Subcutaneous abdominal adipose tissue (tissue), 5 donors: ENCODE measurements around the gene FPR1.
"Not testable (repeated sequence)": the region's sequence is repeated elsewhere in the genome, so short reads cannot be mapped to it uniquely, and the experiment has no call there.

Experiments
- H3K27ac ChIP-seq: one replicate; pipeline ENCODE4 v1.7.0; 2013; ENCODE audit warnings: low read depth, mild to moderate bottlenecking, inconsistent platforms, low read length, moderate library complexity
- H3K27me3 ChIP-seq, 5 donors: one replicate each; pipeline ENCODE4 v1.7.0; 2013; ENCODE audit warnings: low read length in 5 of 5, inconsistent platforms in 1 of 5; ENCODE audit not compliant: control insufficient read depth in 5 of 5, insufficient read depth in 4 of 5
- H3K36me3 ChIP-seq, 5 donors: one replicate each; pipeline ENCODE4 v1.7.0; 2013; ENCODE audit warnings: low read length in 5 of 5; ENCODE audit not compliant: control insufficient read depth in 5 of 5, insufficient read depth in 5 of 5
- H3K4me1 ChIP-seq, 5 donors: one replicate each; pipeline ENCODE4 v1.7.0; 2013; ENCODE audit warnings: low read length in 5 of 5, mild to moderate bottlenecking in 3 of 5, moderate library complexity in 1 of 5; ENCODE audit not compliant: control insufficient read depth in 5 of 5, insufficient read depth in 5 of 5
- H3K4me3 ChIP-seq, 5 donors: one replicate each; pipeline ENCODE4 v1.7.0; 2013; ENCODE audit warnings: low read length in 5 of 5, low read depth in 1 of 5
- H3K9ac ChIP-seq, 5 donors: one replicate each; pipeline ENCODE4 v1.7.0; 2013; ENCODE audit warnings: low read length in 5 of 5, mild to moderate bottlenecking in 4 of 5, moderate library complexity in 3 of 5
- H3K9me3 ChIP-seq, 5 donors: one replicate each; pipeline ENCODE4 v1.7.0; 2013; ENCODE audit warnings: low read length in 5 of 5; ENCODE audit not compliant: control insufficient read depth in 5 of 5
- donor health status: healthy.
- donor health status: healthy.
- donor health status: healthy.
- donor health status: healthy.
- donor health status: healthy.

Gene FPR1

DNA sequence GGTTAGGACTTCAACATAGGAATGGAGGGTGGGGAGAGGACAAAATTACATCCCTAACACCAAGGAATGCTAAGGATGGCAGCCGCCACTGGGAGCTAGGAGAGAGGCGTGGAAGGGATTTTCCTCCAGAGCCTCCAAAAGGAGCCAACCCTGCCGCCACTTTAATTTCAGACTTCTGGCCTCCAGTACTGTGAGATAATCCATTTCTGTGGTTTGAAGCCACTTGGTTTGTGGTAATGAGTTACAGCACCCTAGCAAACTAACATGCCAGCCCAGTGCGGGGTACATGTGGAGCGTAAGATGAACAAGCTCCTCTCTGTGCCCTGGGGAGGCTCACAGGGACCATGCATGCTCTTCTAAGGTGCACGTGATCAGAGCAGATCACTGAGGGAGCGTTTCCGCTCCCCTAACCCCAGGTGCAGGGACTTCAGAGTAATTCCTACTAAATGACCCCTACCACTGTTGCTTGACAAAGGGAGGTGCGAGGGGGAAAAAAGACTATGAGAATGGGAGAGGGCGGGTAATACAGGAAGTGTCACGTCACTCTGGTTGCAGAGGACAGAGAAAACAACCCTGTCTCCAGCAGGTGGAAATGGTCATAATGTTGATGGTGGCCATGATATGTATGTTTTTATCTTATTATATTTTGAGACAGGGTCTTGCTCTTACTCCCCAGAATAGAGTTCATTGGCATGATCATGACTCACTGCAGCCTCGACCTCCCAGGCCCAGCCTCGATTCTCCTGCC, 12.0 kb downstream of the FPR1 start:
- H3K9ac ChIP-seq, result no peak overlapping the region
- peaks cover 0 to 6% (median 0%) of the 10 kb centered on the region in 5 donors for H3K4me1 ChIP-seq
- H3K4me3 ChIP-seq, result no peak overlapping the region
- H3K27me3 ChIP-seq, result peaks cover 4 to 18% (median 11%) of the 10 kb centered on the region in 5 donors
- no peaks in the 10 kb centered on the region for H3K36me3 ChIP-seq
- H3K27ac ChIP-seq, result no peak overlapping the region
- H3K9me3 ChIP-seq, result no peaks in the 10 kb centered on the region

DNA sequence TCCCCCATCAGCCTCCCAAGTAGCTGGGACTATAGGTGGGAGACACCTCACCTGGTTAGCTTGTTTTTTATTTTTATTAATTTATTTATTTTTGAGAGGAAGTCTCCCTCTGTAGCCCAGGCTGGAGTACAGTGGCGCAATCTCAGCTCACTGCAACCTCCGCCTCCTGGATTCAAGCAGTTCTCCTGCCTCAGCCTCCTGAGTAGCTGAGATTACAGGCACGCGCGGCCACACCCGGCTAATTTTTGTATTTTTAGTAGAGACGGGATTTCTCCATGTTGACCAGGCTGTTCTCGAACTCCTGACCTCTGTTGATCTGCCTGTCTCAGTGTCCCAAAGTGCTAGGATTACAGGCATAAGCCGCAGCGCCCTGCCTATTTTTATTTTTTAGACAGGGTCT, 13.2 kb downstream of the FPR1 start:
- not testable (repeated sequence) for H3K9ac ChIP-seq, H3K4me1 ChIP-seq

DNA sequence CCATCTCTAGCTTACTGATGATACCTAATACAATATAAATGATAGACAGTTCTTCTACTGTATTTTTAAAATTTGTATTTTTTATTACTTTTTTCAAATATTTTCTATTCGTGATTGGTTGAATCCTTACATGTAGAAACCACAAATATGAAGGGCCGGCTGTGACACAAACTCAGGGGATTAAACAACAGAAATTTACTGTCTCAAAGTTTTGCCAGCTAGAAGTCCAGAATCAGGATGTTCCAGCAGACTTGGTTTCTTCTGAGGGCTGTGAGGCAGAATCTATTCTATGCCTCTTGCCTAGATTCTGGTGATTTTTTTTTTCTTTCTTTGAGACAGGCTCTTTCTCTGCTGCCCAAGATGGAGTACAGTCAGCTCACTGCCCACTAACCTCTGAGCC, 13.8 kb downstream of the FPR1 start:
- no peaks in the 10 kb centered on the region for H3K36me3 ChIP-seq
- H3K27me3 ChIP-seq, result peaks cover 4 to 18% (median 14%) of the 10 kb centered on the region in 5 donors
- H3K4me3 ChIP-seq, result no peak overlapping the region
- no peak overlapping the region for H3K9ac ChIP-seq
- peaks cover 0 to 6% (median 0%) of the 10 kb centered on the region in 5 donors for H3K4me1 ChIP-seq
- H3K9me3 ChIP-seq, result no peaks in the 10 kb centered on the region
- H3K27ac ChIP-seq, result no peak overlapping the region

More for the DNA sequence above, 13.2 kb downstream of the FPR1 start:
- H3K27ac ChIP-seq, H3K9me3 ChIP-seq, H3K36me3 ChIP-seq, H3K4me3 ChIP-seq: not testable (repeated sequence)
- H3K27me3 ChIP-seq, result peaks cover 4 to 18% (median 11%) of the 10 kb centered on the region in 5 donors

DNA sequence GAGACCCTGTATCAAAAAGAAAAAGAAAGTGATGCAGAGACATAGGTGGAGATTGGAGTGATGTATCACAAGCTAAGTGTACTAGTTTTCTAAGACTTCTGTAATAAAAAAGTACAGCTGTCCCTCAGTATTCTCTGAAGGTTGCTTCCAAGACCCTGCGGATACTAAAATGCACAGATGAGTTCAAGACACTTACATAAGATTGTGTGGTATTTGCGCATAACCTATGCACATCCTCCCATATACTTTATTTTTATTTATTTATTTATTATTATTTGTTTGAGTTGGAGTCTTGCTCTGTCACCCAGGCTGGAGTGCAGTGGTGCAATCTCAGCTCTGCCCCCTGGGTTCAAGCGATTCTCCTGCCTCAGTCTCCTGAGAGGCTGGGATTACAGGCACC, 14.3 kb downstream of the FPR1 start:
- peaks cover 4 to 20% (median 16%) of the 10 kb centered on the region in 5 donors for H3K27me3 ChIP-seq
- no peaks in the 10 kb centered on the region for H3K36me3 ChIP-seq
- no peak overlapping the region for H3K9ac ChIP-seq

DNA sequence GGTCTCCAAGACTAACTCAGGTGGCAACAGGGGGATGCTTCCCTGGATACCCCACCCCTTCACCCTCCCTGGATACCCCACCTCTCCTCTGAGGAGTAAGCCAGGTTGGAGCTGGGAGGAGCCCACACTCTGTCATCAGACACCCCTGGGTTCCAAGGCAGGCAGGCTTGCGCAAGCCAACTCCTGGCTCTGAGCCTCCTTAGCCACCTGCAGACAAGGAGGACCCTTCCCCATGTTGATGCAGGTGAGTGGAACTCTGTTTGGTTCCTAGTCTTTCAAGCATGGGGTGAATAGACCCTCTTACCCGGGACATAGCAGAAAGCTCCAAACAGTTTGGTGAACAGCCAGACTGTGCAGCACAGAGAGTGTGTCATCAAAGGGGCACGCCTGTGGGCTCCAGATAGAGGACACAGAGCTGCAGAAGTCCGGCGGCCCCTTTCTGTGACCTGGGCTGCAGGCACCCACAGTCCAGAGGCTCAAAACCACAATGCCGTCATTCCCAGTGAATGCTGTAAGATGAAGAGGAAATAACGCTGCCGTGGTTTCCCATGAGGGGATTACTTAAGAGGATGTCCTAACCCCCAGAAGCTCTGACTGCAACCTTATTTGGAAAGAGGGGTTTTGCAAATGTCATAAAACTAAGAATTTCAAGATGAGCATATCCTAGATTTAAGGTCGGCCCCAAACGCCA, 15.8 kb downstream of the FPR1 start:
- Histone ChIP-seq H3K9me3 (no peaks in the 10 kb centered on the region), H3K27me3 (peaks cover 4 to 24% (median 15%) of the 10 kb centered on the region in 5 donors), H3K27ac (no peak overlapping the region)

More for the DNA sequence above, 14.3 kb downstream of the FPR1 start:
- Histone ChIP-seq H3K4me1 (peaks cover 0 to 6% (median 0%) of the 10 kb centered on the region in 5 donors), H3K27ac (no peak overlapping the region), H3K4me3 (no peak overlapping the region), H3K9me3 (no peaks in the 10 kb centered on the region)

DNA sequence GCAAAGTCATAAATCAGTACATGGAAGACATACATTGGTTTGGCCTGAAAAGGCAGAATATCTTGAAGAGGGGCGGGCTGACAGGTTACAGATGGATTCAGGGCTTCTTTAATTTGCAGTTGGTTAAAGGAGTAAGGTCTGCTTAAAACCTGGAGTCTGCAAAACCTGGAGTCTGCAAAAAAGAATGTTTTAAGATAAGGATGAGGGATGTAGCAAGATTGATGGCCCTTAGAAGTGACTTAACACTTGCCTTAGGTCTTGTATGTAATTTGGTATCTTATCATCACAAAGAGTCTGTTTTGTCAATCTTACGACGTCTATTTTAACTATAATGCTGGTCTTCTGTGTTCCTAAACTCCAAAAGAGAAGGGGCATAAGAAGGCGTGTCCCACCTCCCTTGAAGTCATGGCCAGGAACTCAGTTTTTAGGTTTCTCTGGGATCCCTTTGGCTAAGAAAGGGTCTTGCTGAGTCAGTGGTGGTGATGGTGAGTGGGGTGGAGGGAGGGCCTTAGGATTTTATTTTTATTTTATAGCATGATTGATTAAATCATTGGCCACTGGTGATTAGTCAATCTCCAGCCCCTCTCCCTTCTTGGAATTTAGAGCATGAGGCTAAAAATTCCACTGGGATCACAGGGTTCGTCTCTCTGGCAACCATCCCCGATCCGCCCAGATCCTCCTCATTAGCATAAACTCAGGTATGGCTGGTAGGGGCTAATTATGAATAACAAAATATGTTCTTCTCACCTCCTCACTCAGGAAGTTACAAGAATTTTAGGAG, 17.7 kb downstream of the FPR1 start:
- Histone ChIP-seq H3K4me1 (peaks cover 0 to 6% (median 0%) of the 10 kb centered on the region in 5 donors), H3K27ac (no peak overlapping the region), H3K9me3 (no peaks in the 10 kb centered on the region), H3K4me3 (no peak overlapping the region), H3K9ac (no peak overlapping the region), H3K27me3 (peaks cover 4 to 23% (median 13%) of the 10 kb centered on the region in 5 donors), H3K36me3 (no peaks in the 10 kb centered on the region)

More for the DNA sequence above, 15.8 kb downstream of the FPR1 start:
- H3K4me3 ChIP-seq, result no peak overlapping the region
- H3K9ac ChIP-seq, result no peak overlapping the region
- H3K4me1 ChIP-seq, result peaks cover 0 to 6% (median 0%) of the 10 kb centered on the region in 5 donors
- H3K36me3 ChIP-seq, result no peaks in the 10 kb centered on the region

DNA sequence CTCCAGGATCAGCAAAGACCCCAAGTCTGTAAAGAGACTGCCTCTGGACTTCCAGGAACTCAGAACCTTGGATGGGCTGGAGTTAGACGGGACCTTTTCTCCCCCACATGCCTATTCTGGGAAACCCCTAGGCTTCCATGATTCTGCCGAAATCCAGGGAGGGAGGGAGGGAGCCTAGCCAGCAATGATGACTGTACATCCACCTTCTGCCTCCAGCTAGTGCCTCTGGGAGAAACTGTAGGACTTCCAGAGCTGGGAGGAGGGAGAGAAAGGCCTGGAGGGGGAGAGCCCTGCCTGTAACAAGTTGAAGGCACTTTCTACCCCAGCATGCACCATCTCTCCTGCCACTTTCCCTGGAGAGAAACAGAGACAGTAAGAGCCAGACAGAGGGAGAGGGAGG, 21.9 kb downstream of the FPR1 start:
- Histone ChIP-seq H3K4me1 (no peaks in the 10 kb centered on the region), H3K4me3 (no peak overlapping the region), H3K9ac (no peak overlapping the region), H3K27me3 (peaks cover 13 to 46% (median 35%) of the 10 kb centered on the region in 5 donors), H3K36me3 (no peaks in the 10 kb centered on the region), H3K27ac (no peak overlapping the region), H3K9me3 (no peaks in the 10 kb centered on the region)

DNA sequence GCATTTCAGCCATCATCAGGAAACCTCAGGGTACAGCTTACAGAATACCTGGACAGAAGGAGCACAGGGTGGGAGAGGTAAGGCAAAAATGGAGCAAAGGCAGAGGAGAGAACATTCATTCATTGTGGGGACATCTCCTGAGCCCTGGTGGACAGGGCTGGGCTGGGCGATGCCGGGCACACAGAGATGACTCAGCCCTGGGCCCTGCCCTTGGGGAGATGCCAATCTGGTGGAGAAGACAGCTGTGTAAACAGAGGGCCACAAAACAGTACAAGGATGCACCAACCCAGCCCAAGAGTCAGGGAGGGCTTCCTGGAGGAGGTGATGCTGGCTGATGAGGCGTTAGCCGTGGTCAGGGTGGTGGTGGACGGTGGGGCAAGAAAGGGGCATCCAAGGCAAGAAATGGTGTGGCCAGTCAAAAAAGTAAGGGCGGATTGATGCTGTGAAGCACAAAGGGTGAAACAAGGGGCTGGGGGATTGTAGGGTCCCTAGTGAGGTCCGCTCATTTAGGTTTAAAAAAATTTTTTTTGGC, 24.3 kb downstream of the FPR1 start:
- Histone ChIP-seq H3K9ac (no peak overlapping the region), H3K27me3 (peaks cover 13 to 61% (median 45%) of the 10 kb centered on the region in 5 donors), H3K4me1 (no peaks in the 10 kb centered on the region), H3K9me3 (no peaks in the 10 kb centered on the region), H3K36me3 (no peaks in the 10 kb centered on the region), H3K4me3 (no peak overlapping the region), H3K27ac (no peak overlapping the region)

DNA sequence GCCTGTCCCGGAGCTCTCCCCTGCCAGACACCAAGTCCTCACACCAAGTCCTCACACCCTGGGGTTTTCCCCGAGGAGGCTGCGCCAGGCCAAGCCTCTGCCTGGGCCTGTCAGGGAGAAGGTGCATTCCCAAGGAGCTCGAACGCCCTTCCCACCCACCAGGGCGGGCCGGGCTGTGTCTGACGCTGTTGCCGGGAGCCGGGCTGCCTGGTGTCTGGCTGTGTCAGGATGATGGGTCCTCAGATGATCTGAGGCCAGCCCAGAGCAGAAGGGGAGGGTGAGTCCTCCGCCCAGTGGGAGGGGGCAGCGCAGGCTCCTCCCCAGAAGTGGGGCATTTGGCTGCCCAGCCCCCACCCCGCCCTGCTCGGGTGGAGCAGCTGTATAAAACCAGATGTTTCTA, 25.6 kb downstream of the FPR1 start:
- H3K27me3 ChIP-seq, result peaks cover 13 to 59% (median 42%) of the 10 kb centered on the region in 5 donors

More for the DNA sequence above, 25.6 kb downstream of the FPR1 start:
- Histone ChIP-seq H3K4me1 (no peaks in the 10 kb centered on the region), H3K4me3 (no peak overlapping the region), H3K36me3 (no peaks in the 10 kb centered on the region), H3K9ac (no peak overlapping the region), H3K9me3 (no peaks in the 10 kb centered on the region), H3K27ac (no peak overlapping the region)
